NCI-H2107 treated with DMSO at 0.1 percent for 48 hours (cell line): ENCODE measurements around the gene ZNF205.
A peak's percentile ranks its signal among the peaks of the same experiment; 100 is the strongest.
"Not testable (repeated sequence)": the region's sequence is repeated elsewhere in the genome, so short reads cannot be mapped to it uniquely, and the experiment has no call there.

Experiments
- DNase-seq: peaks from one replicate; lab custom pipeline; 2025; ENCODE audit not compliant: unreplicated experiment; lab: John Stamatoyannopoulos, UW

ZNF205 gene

GRCh38 chr16:3131755-3132377 lies 19.5 kb downstream of the ZNF205 start:
- no peak for DNase-seq

GRCh38 chr16:3133844-3134243 lies 21.5 kb downstream of the ZNF205 start:
- no peak for DNase-seq

GRCh38 chr16:3134338-3135125 lies 22.1 kb downstream of the ZNF205 start, which contains the start of gene ZNF213:
TSS of gene ZNF213 (plus strand) at chr16:3135029. CDS start at chr16:3137281, 2,252 bp downstream.
- DNase-seq = peak; percentile 98

DNA sequence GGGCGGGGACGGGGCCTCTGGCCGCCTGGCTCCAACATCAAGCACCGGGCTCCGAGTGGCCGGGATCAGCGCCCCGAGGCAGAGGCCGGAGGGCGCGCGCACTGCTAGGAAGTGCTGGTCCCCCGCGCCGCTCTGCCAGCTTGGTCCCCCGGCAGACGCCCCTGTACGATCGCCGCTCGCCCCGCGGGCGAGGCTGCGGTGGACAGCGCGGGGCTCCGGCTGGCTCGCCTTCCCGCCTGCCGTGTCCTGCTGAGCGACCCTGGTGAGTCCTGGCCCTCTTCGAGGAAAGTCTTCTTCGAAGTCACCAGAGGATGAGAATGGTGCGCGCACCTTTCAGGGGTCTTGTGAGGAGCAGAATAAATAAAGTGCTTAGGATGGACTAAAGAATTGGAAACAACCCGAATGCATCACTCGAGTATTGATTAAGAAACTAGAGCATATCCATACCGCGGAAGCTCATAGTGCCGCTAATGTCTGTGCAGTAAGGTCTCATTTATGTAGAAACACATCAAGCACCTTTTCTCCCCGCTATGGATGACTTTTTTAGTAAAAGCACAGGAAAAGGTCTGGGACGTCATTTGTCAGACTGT lies 22.8 kb downstream of the ZNF205 start:
- DNase-seq = no peak

GRCh38 chr16:3137267-3137666 lies 24.9 kb downstream of the ZNF205 start:
- no peak for DNase-seq

DNA sequence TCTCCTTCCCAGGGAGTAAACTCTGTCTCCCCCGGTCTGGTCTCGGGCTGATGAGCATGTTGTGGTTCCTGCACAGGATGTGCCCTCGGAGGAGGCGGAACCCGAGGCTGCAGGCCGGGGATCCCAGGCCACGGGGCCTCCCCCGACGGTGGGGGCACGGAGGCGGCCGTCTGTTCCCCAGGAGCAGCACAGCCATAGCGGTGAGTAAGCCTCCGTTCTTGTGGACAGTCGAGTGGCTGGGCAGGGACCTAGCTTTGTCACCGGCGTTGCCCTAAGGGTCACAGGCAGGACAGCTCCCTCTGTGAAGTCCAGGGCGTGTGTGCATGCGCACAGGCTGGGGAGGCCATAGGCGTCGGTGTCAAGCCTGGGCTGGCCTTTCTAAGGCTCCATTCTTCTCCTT lies 26.0 kb downstream of the ZNF205 start:
- DNase-seq = no peak

GRCh38 chr16:3138823-3139426 lies 26.5 kb downstream of the ZNF205 start:
- no peak for DNase-seq

DNA sequence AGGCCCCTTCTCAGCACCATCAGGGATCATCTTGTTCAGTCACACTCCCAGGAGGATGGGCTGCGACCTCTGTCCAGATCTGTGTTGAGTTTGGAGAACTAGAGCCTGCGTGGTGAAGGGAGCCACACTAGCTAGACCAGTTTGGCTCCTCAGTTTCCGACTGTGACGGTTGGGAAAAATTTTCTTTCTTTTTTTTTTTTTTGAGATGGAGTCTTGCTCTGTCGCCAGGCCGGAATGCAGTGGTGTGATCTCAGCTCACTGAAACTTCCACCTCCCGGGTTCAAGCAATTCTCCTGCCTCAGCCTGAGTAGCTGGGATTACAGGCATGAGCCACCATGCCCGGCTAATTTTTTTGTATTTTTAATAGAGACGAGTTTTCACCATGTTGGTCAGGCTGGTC lies 27.2 kb downstream of the ZNF205 start:
- DNase-seq = not testable (repeated sequence)

- DNase-seq = no peak
Measured at GRCh38 chr16:3140603-3141427, 28.4 kb downstream of the ZNF205 start.

- DNase-seq = no peak
Measured at GRCh38 chr16:3141781-3142311, 29.5 kb downstream of the ZNF205 start.

DNA sequence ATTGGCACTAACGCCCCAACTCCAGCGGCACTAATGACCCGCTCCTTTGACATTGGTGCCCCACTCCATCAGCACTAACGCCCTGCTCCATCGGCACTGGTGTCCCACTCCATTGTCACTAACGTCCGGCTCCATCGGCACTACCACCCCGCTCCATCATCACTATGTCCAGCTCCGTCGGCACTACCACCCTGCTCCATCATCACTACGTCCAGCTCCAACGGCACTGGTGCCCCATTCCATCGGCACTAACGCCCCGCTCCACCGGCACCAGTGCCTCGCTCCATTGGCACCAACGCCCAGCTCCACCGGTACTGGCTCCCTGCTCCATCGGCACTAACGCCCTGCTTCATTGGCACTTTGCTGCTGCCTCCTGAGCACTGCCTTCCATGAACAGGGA lies 29.9 kb downstream of the ZNF205 start:
- DNase-seq = no peak

DNA sequence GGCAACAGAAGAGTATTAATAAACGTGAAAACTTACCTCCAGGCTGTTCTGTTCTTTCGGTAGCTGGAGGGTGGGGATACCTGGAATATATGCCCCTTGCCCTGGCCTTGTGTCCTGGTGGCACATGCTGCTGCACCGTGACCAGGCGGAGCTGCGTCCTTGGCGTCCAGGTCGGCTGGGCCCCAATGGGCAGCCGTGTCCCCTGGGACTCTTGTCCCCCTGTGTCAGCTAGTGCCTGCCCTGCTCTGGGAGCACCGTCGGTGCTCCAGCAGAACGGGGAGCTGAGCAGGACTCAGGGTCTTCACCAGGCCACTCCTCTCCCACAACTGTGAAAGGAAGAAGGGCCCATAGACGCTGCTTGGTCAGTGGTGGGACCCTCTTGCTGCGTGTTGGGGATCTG lies 30.4 kb downstream of the ZNF205 start:
- DNase-seq = no peak

GRCh38 chr16:3143189-3143588 lies 30.8 kb downstream of the ZNF205 start:
- DNase-seq = no peak

GRCh38 chr16:3143598-3144320 lies 31.4 kb downstream of the ZNF205 start:
- no peak for DNase-seq

- DNase-seq = no peak
Measured at GRCh38 chr16:3144321-3144983, 32.1 kb downstream of the ZNF205 start.

DNA sequence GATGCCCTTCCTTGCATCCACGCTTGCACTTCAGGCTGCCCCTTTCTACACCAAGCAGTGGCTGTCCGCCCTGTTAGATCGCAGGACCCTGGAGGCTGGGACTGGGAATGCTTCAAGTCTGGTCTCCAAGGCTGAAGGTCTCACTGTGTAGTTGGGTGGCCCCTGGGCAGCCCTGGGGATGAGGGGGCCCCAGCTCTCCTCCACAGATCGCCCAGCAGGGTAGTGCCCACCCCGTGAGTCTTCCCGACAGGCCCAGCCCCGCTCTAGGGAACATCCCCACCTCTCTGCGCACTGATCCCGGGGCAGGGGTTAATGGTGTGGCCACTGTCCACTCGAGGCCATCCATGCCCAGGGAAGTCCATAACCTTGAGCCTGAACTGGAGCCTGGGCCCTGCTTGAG lies 32.8 kb downstream of the ZNF205 start:
- no peak for DNase-seq

DNA sequence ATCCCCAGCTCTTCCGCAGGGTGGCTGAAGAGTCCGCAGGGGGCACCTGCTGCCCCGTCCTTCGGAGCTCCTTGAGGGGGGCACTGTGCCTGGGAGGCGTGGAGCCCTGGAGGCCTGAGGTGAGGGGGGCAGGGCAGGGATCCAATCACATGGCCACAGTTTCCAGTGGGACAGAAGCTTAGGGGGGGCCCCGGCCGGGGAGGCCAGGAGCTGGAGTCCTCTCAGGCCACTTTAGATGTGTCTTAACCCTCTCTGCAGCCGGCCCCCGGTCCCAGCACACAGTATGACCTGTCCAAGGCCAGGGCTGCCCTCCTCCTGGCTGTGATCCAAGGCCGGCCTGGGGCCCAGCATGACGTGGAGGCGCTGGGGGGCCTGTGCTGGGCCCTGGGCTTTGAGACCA lies 33.3 kb downstream of the ZNF205 start:
- DNase-seq = no peak

GRCh38 chr16:3147046-3147756 lies 34.8 kb downstream of the ZNF205 start:
- no peak for DNase-seq

DNA sequence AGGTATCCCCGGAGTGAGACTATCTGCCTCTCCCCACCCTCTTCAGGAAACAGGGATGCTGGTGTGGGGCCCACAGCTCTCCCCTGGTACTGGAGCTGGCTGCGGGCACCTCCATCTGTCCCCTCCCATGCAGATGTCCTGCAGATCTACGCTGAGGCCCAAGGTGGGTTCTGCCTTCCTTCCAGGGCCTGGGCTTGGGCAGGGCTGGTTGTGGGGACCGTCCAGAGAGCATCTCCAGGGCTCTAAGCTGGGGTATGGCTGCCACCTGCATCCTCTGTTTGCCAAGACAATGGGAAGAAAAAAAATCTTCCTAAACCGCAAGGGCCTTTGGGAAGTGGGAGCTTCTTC lies 35.3 kb downstream of the ZNF205 start:
- no peak for DNase-seq
